ENCODE data around the gene PPP1R8. TPM values are rescaled to one million over a fixed set of nuclear protein-coding genes. Genes with fewer than 3 reads are reported as not detected.

The PPP1R8 gene
- total and polyA plus RNA-seq, 9 donors: 24.9 to 49.0 (median 37.4) TPM

DNA sequence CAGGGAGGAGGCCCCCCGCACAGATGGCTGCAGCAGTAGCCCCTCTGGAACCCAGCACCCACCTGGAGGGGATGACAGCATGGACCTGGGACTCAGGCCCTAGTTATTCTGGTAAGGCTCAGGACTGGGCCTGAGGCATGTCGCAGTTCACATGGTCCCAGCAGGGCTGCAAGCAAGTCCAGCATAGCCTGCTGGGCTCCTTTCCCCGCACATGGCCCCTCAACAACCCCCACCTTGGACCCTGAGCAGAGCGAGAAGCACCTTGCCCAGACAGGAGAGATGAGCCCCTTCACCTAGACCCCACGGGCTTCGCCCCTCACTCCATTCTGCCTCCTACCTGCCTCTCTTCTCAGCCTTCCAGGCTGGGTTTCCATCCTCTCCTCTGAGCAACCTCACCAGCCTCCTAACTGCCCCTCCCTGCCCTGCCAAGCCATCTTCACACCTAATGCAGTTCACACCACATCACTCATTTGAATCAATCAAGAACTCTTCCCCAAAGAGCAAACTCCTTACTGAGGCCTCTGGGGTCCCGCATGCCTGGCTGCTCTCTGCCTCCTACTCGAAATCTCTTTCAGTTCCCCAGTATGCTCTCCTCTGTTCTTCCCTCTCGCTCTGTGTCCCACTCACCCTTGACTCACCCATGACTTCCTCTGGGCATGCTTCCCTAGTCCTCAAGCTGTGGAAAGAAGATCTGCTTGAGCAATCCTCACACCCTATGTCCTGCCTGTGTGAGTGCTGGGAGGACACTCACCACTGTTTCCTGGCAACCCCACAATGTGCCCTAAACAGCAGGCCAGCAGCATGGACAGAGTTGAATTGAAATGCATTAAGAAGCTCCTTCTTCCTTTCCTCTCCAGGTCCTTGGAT, 32.3 kb downstream of the PPP1R8 start:
- intact Hi-C loops (cut with DNase I): loop anchor here in 1 of 4 donors (10.0 kb wide), 1 partner anchor 112 kb away; no protein-coding TSS in a partner anchor
- Histone ChIP-seq H3K4me1 (ENCODE audit: insufficient read depth) (no peaks in the 10 kb centered on the region), H3K4me3 (no peak overlapping the region), H3K27me3 (no peaks in the 10 kb centered on the region), H3K9me3 (no peaks in the 10 kb centered on the region), H3K27ac (no peak overlapping the region), H3K36me3 (no peaks in the 10 kb centered on the region)
- WGBS, 3 donors: 70 to 89% (median 79%) methylated on average over 9 of the region's 9 CpGs
- TF ChIP-seq EP300 (IDR thresholded peaks at IDR 0.05) (no peak), POLR2A (IDR thresholded peaks at IDR 0.05) (no peak)
- TF ChIP-seq, protein P1, sequence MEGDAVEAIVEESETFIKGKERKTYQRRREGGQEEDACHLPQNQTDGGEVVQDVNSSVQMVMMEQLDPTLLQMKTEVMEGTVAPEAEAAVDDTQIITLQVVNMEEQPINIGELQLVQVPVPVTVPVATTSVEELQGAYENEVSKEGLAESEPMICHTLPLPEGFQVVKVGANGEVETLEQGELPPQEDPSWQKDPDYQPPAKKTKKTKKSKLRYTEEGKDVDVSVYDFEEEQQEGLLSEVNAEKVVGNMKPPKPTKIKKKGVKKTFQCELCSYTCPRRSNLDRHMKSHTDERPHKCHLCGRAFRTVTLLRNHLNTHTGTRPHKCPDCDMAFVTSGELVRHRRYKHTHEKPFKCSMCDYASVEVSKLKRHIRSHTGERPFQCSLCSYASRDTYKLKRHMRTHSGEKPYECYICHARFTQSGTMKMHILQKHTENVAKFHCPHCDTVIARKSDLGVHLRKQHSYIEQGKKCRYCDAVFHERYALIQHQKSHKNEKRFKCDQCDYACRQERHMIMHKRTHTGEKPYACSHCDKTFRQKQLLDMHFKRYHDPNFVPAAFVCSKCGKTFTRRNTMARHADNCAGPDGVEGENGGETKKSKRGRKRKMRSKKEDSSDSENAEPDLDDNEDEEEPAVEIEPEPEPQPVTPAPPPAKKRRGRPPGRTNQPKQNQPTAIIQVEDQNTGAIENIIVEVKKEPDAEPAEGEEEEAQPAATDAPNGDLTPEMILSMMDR (IDR thresholded peaks at IDR 0.05): no peak
- DNase-seq: no peak

DNA sequence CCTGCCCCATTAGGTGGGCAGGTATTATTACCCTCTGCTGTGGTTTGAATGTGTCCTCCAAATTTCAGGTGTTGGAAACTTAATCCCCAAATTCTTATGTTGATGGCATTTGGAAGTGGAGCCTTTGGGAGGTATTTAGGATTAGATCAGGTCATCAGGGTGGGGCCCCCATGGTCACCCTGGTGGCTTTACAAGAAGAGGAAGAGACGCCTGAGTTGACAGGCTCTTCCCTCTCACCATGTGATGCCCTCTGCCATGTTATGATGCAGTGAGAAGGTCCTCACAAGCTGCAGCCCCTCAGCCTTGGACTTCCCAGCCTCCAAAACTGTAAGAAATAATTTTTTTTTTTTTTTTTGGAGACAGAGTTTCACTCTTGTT, 32.9 kb downstream of the PPP1R8 start:
- no peak for DNase-seq
- TF ChIP-seq POLR2A (IDR thresholded peaks at IDR 0.05) (no peak), EP300 (IDR thresholded peaks at IDR 0.05) (no peak)
- TF ChIP-seq, protein P1 (IDR thresholded peaks at IDR 0.05): no peak
- Histone ChIP-seq H3K36me3 (no peaks in the 10 kb centered on the region), H3K4me1 (ENCODE audit: insufficient read depth) (no peaks in the 10 kb centered on the region), H3K27me3 (no peaks in the 10 kb centered on the region), H3K9me3 (no peaks in the 10 kb centered on the region), H3K4me3 (no peak overlapping the region), H3K27ac (no peak overlapping the region)
- 83 to 100% (median 91%) methylated on average over 1 of the region's 1 CpG for WGBS, 3 donors
- intact Hi-C loops (cut with DNase I): loop anchor here in 1 of 4 donors (10.0 kb wide), 1 partner anchor 111 kb away; no protein-coding TSS in a partner anchor

DNA sequence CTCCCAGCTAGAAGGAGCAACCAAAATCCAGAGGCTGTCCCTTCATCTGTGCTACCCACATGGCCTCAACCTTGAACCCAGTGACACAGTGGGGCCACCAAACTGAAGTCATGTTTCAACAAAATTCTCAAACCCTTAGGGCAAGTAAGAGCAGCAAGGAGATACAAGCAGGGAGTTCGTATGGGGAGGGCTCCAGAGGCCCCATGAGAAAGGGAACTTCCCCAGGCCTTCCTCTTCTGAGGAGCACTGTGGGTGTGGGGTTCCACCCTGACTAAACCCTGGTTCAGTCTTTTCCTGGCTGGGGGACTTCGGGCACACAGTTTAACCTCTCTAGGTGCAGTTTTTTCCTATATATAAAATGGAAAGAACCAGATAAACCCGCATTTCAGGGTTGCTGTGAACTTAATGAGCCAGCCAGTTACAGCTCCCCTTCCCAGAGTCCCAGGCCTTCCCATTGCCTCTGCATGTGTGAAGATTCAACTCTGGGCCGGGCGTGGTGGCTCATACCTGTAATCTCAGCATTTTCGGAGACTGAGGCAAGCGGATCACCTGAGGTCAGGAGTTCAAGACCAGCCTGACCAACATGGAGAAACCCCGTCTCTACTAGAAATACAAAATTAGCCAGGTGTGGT, 33.8 kb downstream of the PPP1R8 start:
- Histone ChIP-seq H3K4me3 (no peak overlapping the region), H3K27ac (no peak overlapping the region), H3K27me3 (no peaks in the 10 kb centered on the region), H3K9me3 (no peaks in the 10 kb centered on the region), H3K4me1 (ENCODE audit: insufficient read depth) (no peaks in the 10 kb centered on the region), H3K36me3 (no peaks in the 10 kb centered on the region)
- DNase-seq: no peak
- TF ChIP-seq, protein P1 (IDR thresholded peaks at IDR 0.05): no peak
- TF ChIP-seq POLR2A (IDR thresholded peaks at IDR 0.05) (no peak), EP300 (IDR thresholded peaks at IDR 0.05) (no peak)
- intact Hi-C loops (cut with DNase I): loop anchor here in 1 of 4 donors (10.0 kb wide), 1 partner anchor 110 kb away; no protein-coding TSS in a partner anchor
- 84 to 91% (median 84%) methylated on average over 8 of the region's 8 CpGs for WGBS, 3 donors

DNA sequence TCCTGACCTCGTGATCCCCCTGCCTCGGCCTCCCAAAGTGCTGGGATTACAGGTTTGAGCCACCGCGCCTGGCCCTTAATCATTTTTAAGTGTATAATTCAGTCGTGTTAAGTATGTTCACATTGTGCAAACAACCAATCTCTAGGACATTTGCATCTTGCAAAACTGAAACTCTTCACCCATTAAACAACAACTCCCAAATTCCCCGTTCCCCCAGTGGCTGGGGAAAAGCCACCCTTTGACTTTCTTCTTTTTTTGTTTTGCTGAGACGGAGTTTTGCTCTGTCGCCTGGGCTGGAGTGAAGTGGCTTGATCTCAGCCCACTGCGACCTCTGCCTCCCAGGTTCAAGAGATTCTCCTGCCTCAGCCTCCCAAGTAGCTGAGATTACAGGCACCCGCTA, 35.2 kb downstream of the PPP1R8 start:
- no peaks in the 10 kb centered on the region for H3K9me3 ChIP-seq
- 89 to 93% (median 92%) methylated on average over 10 of the region's 10 CpGs for WGBS, 3 donors
- no peaks in the 10 kb centered on the region for H3K27me3 ChIP-seq
- no peak for TF ChIP-seq EP300 (IDR thresholded peaks at IDR 0.05)
- TF ChIP-seq, protein P1 (IDR thresholded peaks at IDR 0.05): no peak
- no peak for TF ChIP-seq POLR2A (IDR thresholded peaks at IDR 0.05)
- no peak overlapping the region for H3K4me3 ChIP-seq
- DNase-seq: no peak
- intact Hi-C loops (cut with DNase I): loop anchor here in 1 of 4 donors (10.0 kb wide), 1 partner anchor 109 kb away; no protein-coding TSS in a partner anchor
- no peak overlapping the region for H3K27ac ChIP-seq
- no peaks in the 10 kb centered on the region for H3K4me1 ChIP-seq (ENCODE audit: insufficient read depth)
- no peaks in the 10 kb centered on the region for H3K36me3 ChIP-seq

Measured in ovary (tissue), 9 donors.